CD4-positive, alpha-beta T cell (primary cell): ENCODE data around the gene TPP1. TPM values are rescaled to one million over a fixed set of nuclear protein-coding genes. Genes with fewer than 3 reads are reported as not detected.

Experiments
- ATAC-seq: fragments of 200-7000 bp; cut with Tn5 transposase; one replicate; pipeline ENCODE4 v1.10.0; 2022; ENCODE audit warnings: mild to moderate bottlenecking; ENCODE audit not compliant: poor library complexity
- CTCF ChIA-PET: fragments of 350-600 bp; sonication (Branson Sonifier 250); formaldehyde crosslinking; loops from one replicate; lab custom pipeline; 2021; ENCODE audit warnings: antibody characterized with exemption, inconsistent platforms; lab: Charles Lee
- POLR2A ChIA-PET: fragments of 350-600 bp; sonication (Branson Sonifier 250); formaldehyde crosslinking; loops from one replicate; lab custom pipeline; 2021; ENCODE audit warnings: antibody characterized with exemption, inconsistent platforms; lab: Charles Lee
- DNase-seq, 14 experiments: peaks; one replicate each; pipeline ENCODE4 v3.0.0-alpha.2; 2013 to 2020; ENCODE audit warnings: mixed read lengths in 2 of 14
- H3K27ac ChIP-seq, 2 donors: one replicate each; pipeline versions ENCODE4 v1.5.1 to v1.7.0; 2013; ENCODE audit warnings: low read length in 2 of 2, low read depth in 1 of 2, mild to moderate bottlenecking in 1 of 2
- H3K27me3 ChIP-seq, 2 experiments: 1 replicate in 1 of 2; 2 replicates in 1 of 2; pipeline versions ENCODE4 v1.6.1 to v1.7.0; 2013; ENCODE audit warnings: low read length in 2 of 2, control low read depth in 1 of 2, mild to moderate bottlenecking in 1 of 2, moderate library complexity in 1 of 2; ENCODE audit not compliant: insufficient read depth in 2 of 2, control insufficient read depth in 1 of 2
- H3K36me3 ChIP-seq: one replicate; pipeline ENCODE4 v1.6.1; 2013; ENCODE audit warnings: low read length, control low read depth; ENCODE audit not compliant: insufficient read depth
- H3K4me1 ChIP-seq: one replicate; pipeline ENCODE4 v1.6.1; 2013; ENCODE audit warnings: low read length, control low read depth; ENCODE audit not compliant: insufficient read depth
- H3K4me3 ChIP-seq: one replicate; pipeline ENCODE4 v1.5.1; 2013; ENCODE audit warnings: mild to moderate bottlenecking, low read length, moderate library complexity
- H3K9me3 ChIP-seq, 2 experiments: 1 replicate in 1 of 2; 2 replicates in 1 of 2; pipeline versions ENCODE4 v1.6.1 to v1.7.0; 2013; ENCODE audit warnings: low read length in 2 of 2, mild to moderate bottlenecking in 2 of 2, control low read depth in 1 of 2, moderate library complexity in 1 of 2; ENCODE audit not compliant: control insufficient read depth in 1 of 2, insufficient read depth in 1 of 2
- H3K27ac Mint-ChIP-seq: one replicate; pipeline ENCODE4 v1.8.0; 2020; ENCODE audit warnings: mixed read lengths
- H3K27me3 Mint-ChIP-seq: one replicate; pipeline ENCODE4 v1.8.0; 2021; ENCODE audit warnings: mixed read lengths
- H3K36me3 Mint-ChIP-seq: one replicate; pipeline ENCODE4 v1.8.0; 2021; ENCODE audit warnings: low read depth, mixed read lengths
- H3K4me1 Mint-ChIP-seq: one replicate; pipeline ENCODE4 v1.8.0; 2021; ENCODE audit warnings: low read depth, mixed read lengths
- H3K4me3 Mint-ChIP-seq: one replicate; pipeline ENCODE4 v1.8.0; 2020; ENCODE audit warnings: mild to moderate bottlenecking, mixed read lengths
- H3K9me3 Mint-ChIP-seq: one replicate; pipeline ENCODE4 v1.8.0; 2020; ENCODE audit warnings: mixed read lengths
- intact Hi-C, 2 experiments: fragments of 100-400 bp; cut with DNase I in 1 of 2; cut with micrococcal nuclease in 1 of 2; formaldehyde crosslinking; loops; one replicate each; pipeline versions ENCODE4 v1.15.1 to v1.9.0; 2023 to 2025; cut with DNase I, micrococcal nuclease
- polyA plus RNA-seq, 2 donors: library from polyadenylated mRNA; unstranded; fragments of 120-200 nt; gene quantifications; one replicate each; pipeline ENCODE4 v1.2.1, GENCODE V29; 2013
- total RNA-seq, 174 experiments: library from RNA in 2 of 174; stranded (reverse) in 2 of 174; gene quantifications; one replicate each; pipeline ENCODE4 v1.2.3 and lab custom pipeline; 2021 to 2026
- TF ChIP-seq, protein P1 (sequence below): fragments of 200-600 bp; IDR thresholded peaks from one replicate; pipeline ENCODE4 v1.8.0; 2022; ENCODE audit warnings: antibody characterized with exemption, mild to moderate bottlenecking

The TPP1 gene
- total RNA-seq: 10 to 100 TPM; 29.7 to 34.4 TPM
- polyA plus RNA-seq (2013, experiment 1 of 2): 98.4 TPM
- polyA plus RNA-seq (2013, experiment 2 of 2): 114 TPM
- 3.2 to 148 (median 24.2) reads per million in 172 experiments for total RNA-seq (lab: John Stamatoyannopoulos, UW)

DNA sequence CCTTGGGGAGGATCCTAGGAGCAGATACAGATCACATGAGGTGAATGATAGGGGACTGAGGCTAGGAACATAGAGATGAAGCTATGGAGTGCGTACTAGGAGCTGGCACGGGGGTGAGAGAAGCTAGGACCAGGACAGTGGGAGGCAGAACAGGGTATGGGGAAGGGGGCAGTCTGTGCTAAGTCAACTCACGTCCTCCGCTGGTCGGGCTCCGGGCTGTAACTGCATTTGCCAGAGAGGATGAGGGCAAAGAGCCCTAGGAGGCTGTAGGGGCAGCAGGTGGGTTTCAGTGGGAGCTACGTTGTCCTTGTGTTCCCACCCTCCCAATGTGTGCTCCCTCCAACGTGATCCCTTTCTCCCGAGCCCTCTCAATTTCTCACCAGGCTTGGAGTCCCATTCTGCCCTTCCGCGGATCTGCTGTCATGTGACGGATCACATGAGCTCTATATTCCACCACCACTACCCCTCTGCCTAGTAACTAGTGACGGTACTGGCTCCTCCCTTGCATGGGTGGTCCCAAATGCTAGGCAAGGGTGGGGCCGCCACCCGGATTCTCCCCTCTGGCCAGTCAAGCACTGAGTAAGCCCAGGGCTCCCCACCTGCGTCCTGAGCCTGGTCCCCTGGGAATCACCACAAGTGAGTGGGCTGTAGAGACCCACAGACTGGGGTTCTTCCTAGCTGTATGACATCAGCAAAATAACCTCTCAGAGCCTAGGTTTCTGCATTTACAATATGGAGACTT is at the start of gene TPP1:
TSS of gene TPP1 (minus strand) at position 419 of the 742 bp plus-strand sequence. CDS start at position 397, 22 bp downstream.
- Histone ChIP-seq H3K27ac (peak within 1 kb of the TSS; percentile 73 to 94), H3K4me1 (peaks cover 30% of the 10 kb centered on the region), H3K4me3 (peak within 1 kb of the TSS; percentile 85), H3K36me3 (peaks cover 29% of the 10 kb centered on the region), H3K9me3 (no peaks in the 10 kb centered on the region), H3K27me3 (no peaks in the 10 kb centered on the region)
- CTCF ChIA-PET: interaction anchor here (0.9 to 4.0 kb wide), 7 partner anchors 15 to 137 kb away, joined by 3 to 30 read pairs (median 4); partner anchors contain the start of genes ILK and MRPL17
- Mint-ChIP-seq H3K27me3 (no peaks in the 10 kb centered on the region), H3K9me3 (no peaks in the 10 kb centered on the region), H3K27ac (no peak within 1 kb of the TSS), H3K4me3 (no peak within 1 kb of the TSS), H3K4me1 (peaks cover 8% of the 10 kb centered on the region), H3K36me3 (peaks cover 11% of the 10 kb centered on the region)
- ATAC-seq (peak; percentile 92), DNase-seq (peak; percentile 73 to 96 (median 84))
- intact Hi-C loops: loop anchor here in 1 of 2 experiments (1.0 to 10.0 kb wide), 6 partner anchors 16 to 384 kb away; partner anchors contain the start of genes APBB1, ARFIP2, CNGA4 and FHIP1B
- TF ChIP-seq, protein P1, sequence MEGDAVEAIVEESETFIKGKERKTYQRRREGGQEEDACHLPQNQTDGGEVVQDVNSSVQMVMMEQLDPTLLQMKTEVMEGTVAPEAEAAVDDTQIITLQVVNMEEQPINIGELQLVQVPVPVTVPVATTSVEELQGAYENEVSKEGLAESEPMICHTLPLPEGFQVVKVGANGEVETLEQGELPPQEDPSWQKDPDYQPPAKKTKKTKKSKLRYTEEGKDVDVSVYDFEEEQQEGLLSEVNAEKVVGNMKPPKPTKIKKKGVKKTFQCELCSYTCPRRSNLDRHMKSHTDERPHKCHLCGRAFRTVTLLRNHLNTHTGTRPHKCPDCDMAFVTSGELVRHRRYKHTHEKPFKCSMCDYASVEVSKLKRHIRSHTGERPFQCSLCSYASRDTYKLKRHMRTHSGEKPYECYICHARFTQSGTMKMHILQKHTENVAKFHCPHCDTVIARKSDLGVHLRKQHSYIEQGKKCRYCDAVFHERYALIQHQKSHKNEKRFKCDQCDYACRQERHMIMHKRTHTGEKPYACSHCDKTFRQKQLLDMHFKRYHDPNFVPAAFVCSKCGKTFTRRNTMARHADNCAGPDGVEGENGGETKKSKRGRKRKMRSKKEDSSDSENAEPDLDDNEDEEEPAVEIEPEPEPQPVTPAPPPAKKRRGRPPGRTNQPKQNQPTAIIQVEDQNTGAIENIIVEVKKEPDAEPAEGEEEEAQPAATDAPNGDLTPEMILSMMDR: no peak
- POLR2A ChIA-PET: interaction anchor here (0.8 to 4.4 kb wide), 24 partner anchors 8 to 216 kb away, joined by 3 to 52 read pairs (median 6); partner anchors contain the start of genes ARFIP2, DCHS1, ILK and MRPL17

DNA sequence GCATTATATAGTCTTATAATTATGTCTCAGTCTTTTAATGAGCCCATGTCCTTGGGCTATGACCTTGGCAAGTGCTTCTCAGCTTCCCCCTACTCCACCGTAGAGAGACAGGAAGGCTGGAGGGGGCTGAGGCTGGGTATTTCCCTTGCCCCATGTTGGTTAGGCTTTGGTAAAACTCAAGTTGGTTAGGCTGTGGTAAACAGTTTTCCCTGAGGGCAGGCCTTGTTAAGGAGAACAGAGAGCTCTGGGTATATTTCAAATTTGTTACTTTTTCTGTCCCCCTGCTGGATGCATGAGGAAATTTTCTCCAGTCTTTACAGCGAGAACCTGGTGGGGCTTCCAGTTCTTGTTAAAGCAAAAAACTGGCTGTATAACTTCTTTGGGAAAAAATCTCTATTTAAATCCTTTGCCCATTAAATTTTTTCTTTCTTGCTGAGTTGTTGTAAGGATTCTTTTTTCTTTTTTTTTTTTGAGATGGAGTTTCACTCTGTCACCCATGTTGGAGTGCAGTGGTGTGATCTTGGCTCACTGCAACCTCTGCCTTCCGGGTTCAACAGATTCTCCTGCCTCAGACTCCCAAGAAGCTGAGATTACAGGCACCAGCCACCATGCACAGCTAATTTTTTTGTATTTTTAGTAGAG is 48.6 kb upstream of the TPP1 start:
- Mint-ChIP-seq H3K27me3 (no peaks in the 10 kb centered on the region), H3K27ac (peak overlapping the region; percentile 41), H3K4me1 (peaks cover 52% of the 10 kb centered on the region), H3K4me3 (no peak overlapping the region), H3K36me3 (no peaks in the 10 kb centered on the region), H3K9me3 (no peaks in the 10 kb centered on the region)
- TF ChIP-seq, protein P1: peak; percentile 67
- H3K4me1 ChIP-seq: peaks cover 32% of the 10 kb centered on the region
- DNase-seq (peak in 6 of 14 experiments; percentile 12 to 82 (median 58)), ATAC-seq (peak; percentile 80)
- H3K4me3 ChIP-seq: no peak overlapping the region
- intact Hi-C loops: loop anchor here in 1 of 2 experiments (1.0 to 2.0 kb wide), 2 partner anchors 49 to 64 kb away; partner anchors contain the start of gene TPP1
- H3K27ac ChIP-seq: peak overlapping the region in 1 of 2 donors; percentile 35
- no peaks in the 10 kb centered on the region for H3K27me3 ChIP-seq
- no peaks in the 10 kb centered on the region for H3K9me3 ChIP-seq
- H3K36me3 ChIP-seq: no peaks in the 10 kb centered on the region
- ChIA-PET CTCF (interaction anchor here (0.8 to 3.4 kb wide), 13 partner anchors 10 to 89 kb away, joined by 3 to 17 read pairs (median 4); partner anchors contain the start of genes MRPL17 and TPP1), POLR2A (interaction anchor here (0.6 to 2.7 kb wide), 10 partner anchors 15 to 277 kb away, joined by 3 to 17 read pairs (median 7); partner anchors contain the start of genes MRPL17, TAF10 and TPP1)
